ENCODE measurements around the gene CAPNS1. TPM values are rescaled to one million over a fixed set of nuclear protein-coding genes. Genes with fewer than 3 reads are reported as not detected.

The CAPNS1 gene
- total RNA-seq, 2 donors from 2014 or later = 53.7 to 56.0 TPM

- Histone ChIP-seq H3K9me3 (no peaks in the 10 kb centered on the region), H3K4me3 (no peak overlapping the region), H3K36me3 (replicated peaks in 1 of 2; ENCODE audit: insufficient read depth in 1 of 2, low read depth in 2 of 2) (no peaks in the 10 kb centered on the region), H3K27ac (no peak overlapping the region), H3K4me1 (no peaks in the 10 kb centered on the region), H3K27me3 (no peaks in the 10 kb centered on the region)
- WGBS, 2 donors = 88 to 89% methylated on average over 5 to 23 of the region's 24 CpGs
- TF ChIP-seq POLR2A (IDR thresholded peaks at IDR 0.05) = no peak
- TF ChIP-seq CTCF (IDR thresholded peaks at IDR 0.05) = no peak
- DNase-seq (no peak), ATAC-seq (no peak)
- intact Hi-C loops (cut with DNase I) = no loop called here
These were observed 36.7 kb upstream of the CAPNS1 start for GRCh38 chr19:36103040-36103626.

DNA sequence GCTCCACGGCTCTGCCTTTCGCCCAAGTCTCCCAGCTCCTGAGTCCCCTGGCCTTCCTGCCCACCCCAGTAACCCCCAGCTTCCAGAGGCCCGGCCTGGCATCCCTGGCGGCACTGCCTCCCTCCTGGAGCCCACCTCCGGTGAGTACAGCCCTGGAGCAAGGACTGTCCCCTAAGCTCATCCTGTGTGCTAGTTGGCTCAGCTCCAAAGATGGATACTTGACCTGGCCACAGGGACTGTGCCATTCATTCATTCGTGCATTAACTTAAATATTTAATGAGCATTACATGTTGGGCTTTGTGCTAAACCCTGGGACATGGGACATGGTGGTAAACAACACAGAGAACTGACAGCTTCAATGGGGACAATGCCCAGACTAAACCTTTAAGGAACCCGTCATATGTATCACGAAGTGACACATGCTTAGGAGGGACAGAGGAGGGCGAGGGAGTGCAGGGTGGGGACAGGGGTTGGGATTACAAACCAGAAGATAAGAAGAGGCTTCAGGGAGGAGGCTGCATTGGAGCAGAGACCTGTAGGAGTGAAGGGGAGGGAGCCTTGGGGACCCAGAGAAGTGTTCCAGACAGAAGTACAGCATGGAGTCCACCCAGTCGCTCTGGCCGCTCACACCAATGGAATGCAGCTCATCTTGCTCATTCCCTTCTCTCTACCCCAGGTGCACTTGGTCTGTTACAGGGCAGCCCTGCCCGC lies 35.9 kb upstream of the CAPNS1 start:
- H3K4me1 ChIP-seq = no peaks in the 10 kb centered on the region
- no peak for DNase-seq
- TF ChIP-seq POLR2A (IDR thresholded peaks at IDR 0.05) (no peak), CTCF (IDR thresholded peaks at IDR 0.05) (no peak)

GRCh38 chr19:36106441-36106840 lies 33.4 kb upstream of the CAPNS1 start:
- no peaks in the 10 kb centered on the region for H3K9me3 ChIP-seq
- H3K27me3 ChIP-seq = no peaks in the 10 kb centered on the region
- TF ChIP-seq POLR2A (IDR thresholded peaks at IDR 0.05) (no peak), CTCF (IDR thresholded peaks at IDR 0.05) (no peak)
- no peak overlapping the region for H3K4me3 ChIP-seq
- no peaks in the 10 kb centered on the region for H3K4me1 ChIP-seq
- intact Hi-C loops (cut with DNase I) = no loop called here
- no peak overlapping the region for H3K27ac ChIP-seq
- 88 to 92% methylated on average over 6 of the region's 6 CpGs for WGBS, 2 donors
- ATAC-seq = no peak
- no peak for DNase-seq
- no peaks in the 10 kb centered on the region for H3K36me3 ChIP-seq (replicated peaks in 1 of 2; ENCODE audit: insufficient read depth in 1 of 2, low read depth in 2 of 2)

More for the DNA sequence above, 35.9 kb upstream of the CAPNS1 start:
- Histone ChIP-seq H3K9me3 (no peaks in the 10 kb centered on the region), H3K36me3 (replicated peaks in 1 of 2; ENCODE audit: insufficient read depth in 1 of 2, low read depth in 2 of 2) (no peaks in the 10 kb centered on the region), H3K4me3 (no peak overlapping the region), H3K27ac (no peak overlapping the region), H3K27me3 (no peaks in the 10 kb centered on the region)
- ATAC-seq = no peak
- intact Hi-C loops (cut with DNase I) = no loop called here
- 87 to 96% methylated on average over 11 to 12 of the region's 12 CpGs for WGBS, 2 donors

GRCh38 chr19:36106991-36107390 lies 32.9 kb upstream of the CAPNS1 start:
- intact Hi-C loops (cut with DNase I) = no loop called here
- H3K4me3 ChIP-seq = no peak overlapping the region
- H3K4me1 ChIP-seq = no peaks in the 10 kb centered on the region
- H3K36me3 ChIP-seq (replicated peaks in 1 of 2; ENCODE audit: insufficient read depth in 1 of 2, low read depth in 2 of 2) = no peaks in the 10 kb centered on the region
- WGBS, 2 donors = 88 to 90% methylated on average over 4 to 5 of the region's 5 CpGs
- no peaks in the 10 kb centered on the region for H3K9me3 ChIP-seq
- no peaks in the 10 kb centered on the region for H3K27me3 ChIP-seq
- no peak overlapping the region for H3K27ac ChIP-seq
- DNase-seq (no peak), ATAC-seq (no peak)
- TF ChIP-seq CTCF (IDR thresholded peaks at IDR 0.05) (no peak), POLR2A (IDR thresholded peaks at IDR 0.05) (no peak)

DNA sequence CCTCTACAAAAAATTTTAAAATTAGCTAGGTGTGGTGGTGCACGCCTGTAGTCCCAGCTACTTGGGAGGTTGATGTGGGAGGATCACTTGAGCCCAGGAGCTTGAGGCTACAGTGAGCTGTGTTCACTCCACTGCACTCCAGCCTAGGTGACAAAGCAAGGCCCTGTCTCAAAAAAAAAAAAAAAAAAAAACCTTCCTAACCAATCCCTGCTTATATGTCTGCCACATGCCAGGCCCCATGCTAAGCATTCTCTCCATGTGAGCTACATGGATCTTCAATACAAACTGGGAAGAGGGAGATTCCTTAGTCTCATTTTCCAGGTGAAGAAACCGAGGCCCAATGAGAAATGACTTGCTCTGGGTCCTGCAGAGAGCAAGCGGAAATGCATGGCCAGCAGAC lies 31.2 kb upstream of the CAPNS1 start:
- no peaks in the 10 kb centered on the region for H3K36me3 ChIP-seq (replicated peaks in 1 of 2; ENCODE audit: insufficient read depth in 1 of 2, low read depth in 2 of 2)
- H3K27me3 ChIP-seq = no peaks in the 10 kb centered on the region
- intact Hi-C loops (cut with DNase I) = no loop called here
- 88 to 94% methylated on average over 3 of the region's 3 CpGs for WGBS, 2 donors
- no peak for DNase-seq
- H3K9me3 ChIP-seq = no peaks in the 10 kb centered on the region
- peaks cover 4% of the 10 kb centered on the region for H3K4me1 ChIP-seq
- no peak for TF ChIP-seq CTCF (IDR thresholded peaks at IDR 0.05)
- TF ChIP-seq POLR2A (IDR thresholded peaks at IDR 0.05) = no peak
- no peak overlapping the region for H3K4me3 ChIP-seq
- no peak for ATAC-seq
- no peak overlapping the region for H3K27ac ChIP-seq
